Superior temporal gyrus (tissue), 1 donor: Measurements from ENCODE around the gene PLCL1.
"Not testable (repeated sequence)": the region's sequence is repeated elsewhere in the genome, so short reads cannot be mapped to it uniquely, and the experiment has no call there.

Source experiments
- DNase-seq: peaks from one replicate; pipeline ENCODE4 v3.0.0-alpha.2; 2016; ENCODE audit errors: extremely low spot score

PLCL1 gene

GRCh38 chr2:197810016-197810415 is 5.6 kb downstream of the PLCL1 start:
- DNase-seq: no peak

- no peak for DNase-seq
Measured at GRCh38 chr2:197810491-197810890, 6.1 kb downstream of the PLCL1 start.

- DNase-seq: no peak
Measured at GRCh38 chr2:197813093-197813787, 8.8 kb downstream of the PLCL1 start.

- no peak for DNase-seq
Measured at GRCh38 chr2:197814526-197814925, 10.1 kb downstream of the PLCL1 start.

GRCh38 chr2:197821550-197822289 is 17.3 kb downstream of the PLCL1 start:
- no peak for DNase-seq

- DNase-seq: no peak
Measured at GRCh38 chr2:197822333-197822732, 17.9 kb downstream of the PLCL1 start.

GRCh38 chr2:197827618-197828017 is 23.2 kb downstream of the PLCL1 start:
- no peak for DNase-seq

GRCh38 chr2:197828464-197829135 is 24.2 kb downstream of the PLCL1 start:
- DNase-seq: no peak

- not testable (repeated sequence) for DNase-seq
Measured at GRCh38 chr2:197834771-197835170, 30.4 kb downstream of the PLCL1 start.

- no peak for DNase-seq
Measured at GRCh38 chr2:197835293-197835692, 30.9 kb downstream of the PLCL1 start.

- DNase-seq: no peak
Measured at GRCh38 chr2:197838036-197838435, 33.6 kb downstream of the PLCL1 start.

GRCh38 chr2:197838579-197838978 is 34.2 kb downstream of the PLCL1 start:
- no peak for DNase-seq

GRCh38 chr2:197839327-197839726 is 34.9 kb downstream of the PLCL1 start:
- DNase-seq: no peak

- DNase-seq: no peak
Measured at GRCh38 chr2:197839856-197840255, 35.5 kb downstream of the PLCL1 start.

- DNase-seq: no peak
Measured at GRCh38 chr2:197846128-197846527, 41.7 kb downstream of the PLCL1 start.

- DNase-seq: no peak
Measured at GRCh38 chr2:197846777-197847176, 42.4 kb downstream of the PLCL1 start.

- no peak for DNase-seq
Measured at GRCh38 chr2:197847651-197848401, 43.4 kb downstream of the PLCL1 start.

- DNase-seq: no peak
Measured at GRCh38 chr2:197848602-197849001, 44.2 kb downstream of the PLCL1 start.

- no peak for DNase-seq
Measured at GRCh38 chr2:197850882-197851450, 46.6 kb downstream of the PLCL1 start.

GRCh38 chr2:197851451-197851850 is 47.1 kb downstream of the PLCL1 start:
- DNase-seq: no peak

GRCh38 chr2:197852108-197852507 is 47.7 kb downstream of the PLCL1 start:
- DNase-seq: peak; percentile 83

- no peak for DNase-seq
Measured at GRCh38 chr2:197853549-197853948, 49.2 kb downstream of the PLCL1 start.
